ENCODE results near the gene WDR46. TPM values are rescaled to one million over a fixed set of nuclear protein-coding genes. Genes with fewer than 3 reads are reported as not detected.

Gene WDR46, protein sequence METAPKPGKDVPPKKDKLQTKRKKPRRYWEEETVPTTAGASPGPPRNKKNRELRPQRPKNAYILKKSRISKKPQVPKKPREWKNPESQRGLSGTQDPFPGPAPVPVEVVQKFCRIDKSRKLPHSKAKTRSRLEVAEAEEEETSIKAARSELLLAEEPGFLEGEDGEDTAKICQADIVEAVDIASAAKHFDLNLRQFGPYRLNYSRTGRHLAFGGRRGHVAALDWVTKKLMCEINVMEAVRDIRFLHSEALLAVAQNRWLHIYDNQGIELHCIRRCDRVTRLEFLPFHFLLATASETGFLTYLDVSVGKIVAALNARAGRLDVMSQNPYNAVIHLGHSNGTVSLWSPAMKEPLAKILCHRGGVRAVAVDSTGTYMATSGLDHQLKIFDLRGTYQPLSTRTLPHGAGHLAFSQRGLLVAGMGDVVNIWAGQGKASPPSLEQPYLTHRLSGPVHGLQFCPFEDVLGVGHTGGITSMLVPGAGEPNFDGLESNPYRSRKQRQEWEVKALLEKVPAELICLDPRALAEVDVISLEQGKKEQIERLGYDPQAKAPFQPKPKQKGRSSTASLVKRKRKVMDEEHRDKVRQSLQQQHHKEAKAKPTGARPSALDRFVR
- polyA plus RNA-seq (2011; rRNA removed) (35.1 TPM in 2 replicates), polyA plus RNA-seq (2017; fragmentation: RNase III; extraction: RNeasy Plus Mini Kit Qiagen cat#74134 plus additional on column Dnase treatment) (88.4 to 91.2 TPM (median 89.6 TPM) in 3 replicates), polyA minus RNA-seq (2011; rRNA and poly(A)+ RNA removed) (65.1 and 77.4 TPM in 2 replicates)
- polyA plus RNA-seq (2012; cell fraction: cytosol; rRNA removed) = 59.0 and 62.6 TPM in 2 replicates
- 95.1 and 106 TPM in 2 replicates for polyA plus RNA-seq (2012; cell fraction: nucleus; rRNA removed)

DNA sequence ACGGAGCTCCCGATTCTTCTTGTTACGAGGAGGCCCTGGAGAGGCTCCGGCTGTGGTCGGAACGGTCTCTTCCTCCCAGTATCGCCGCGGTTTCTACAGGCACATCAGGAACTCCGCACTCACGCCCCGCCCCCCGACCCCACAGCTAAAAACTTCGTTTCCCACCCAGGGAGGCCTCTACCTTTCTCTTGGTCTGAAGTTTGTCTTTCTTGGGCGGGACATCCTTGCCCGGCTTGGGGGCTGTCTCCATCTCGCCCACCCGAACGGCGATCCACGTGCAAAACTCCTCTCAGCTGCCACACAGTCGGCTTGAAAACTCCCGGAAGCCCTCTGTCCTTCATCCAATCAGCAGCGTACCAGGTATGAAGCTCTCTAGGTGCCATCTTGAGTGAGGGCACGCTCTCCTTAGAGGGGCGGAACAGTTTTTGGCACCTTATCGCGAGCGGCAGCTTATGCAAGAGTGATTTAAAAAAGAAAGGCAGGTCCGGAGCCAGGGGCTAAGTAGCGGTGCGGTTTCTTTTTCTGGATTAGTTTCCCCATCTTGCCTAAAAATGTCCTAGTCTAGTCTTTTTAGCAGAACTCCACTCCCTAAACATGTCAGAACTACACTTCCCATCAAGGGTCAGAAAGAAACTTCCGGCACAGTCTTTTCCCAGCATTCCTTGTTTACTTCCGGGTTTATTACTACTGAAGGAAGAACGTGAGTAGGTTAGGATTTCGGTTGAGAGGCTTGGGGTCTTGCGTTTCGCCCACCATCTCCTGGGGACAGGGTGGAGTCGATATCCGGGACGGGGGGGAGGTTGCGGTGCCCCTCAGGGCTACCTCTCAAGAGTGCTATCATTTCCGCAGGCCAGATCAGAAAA is at the start of gene WDR46, which contains the start of gene PFDN6:
WDR46 (minus strand) TSS at position 319 of the 863 bp plus-strand sequence; CDS start at position 250, 69 bp downstream.
PFDN6 (plus strand) TSS at position 681 of the 863 bp plus-strand sequence. CDS start 256 bp downstream, outside the sequence.
- 4% methylated on average over 23 of the region's 43 CpGs for WGBS (ENCODE audit: missing lambda C conversion rate)
- peak; percentile 98 for ATAC-seq
- Histone ChIP-seq H3K4me2 (peak within 1 kb of the TSS; percentile 91), H3K9me3 (no peaks in the 10 kb centered on the region), H3K4me3 (peak within 1 kb of the TSS; percentile 81), H3K4me1 (peaks cover 13% of the 10 kb centered on the region; the same call in 2 of the 3 replicates), H3K27ac (peak within 1 kb of the TSS; percentile 80 to 91)
- ChIA-PET POLR2A (interaction anchor here (0.5 to 1.8 kb wide), 6 partner anchors 10 to 165 kb away, joined by 3 to 20 read pairs (median 10); partner anchors contain the start of genes B3GALT4, RGL2, RPS18 and VPS52), CTCF (interaction anchor here (0.6 to 5.8 kb wide), 6 partner anchors 8 to 1133 kb away, joined by 3 to 44 read pairs (median 4); partner anchors contain the start of genes B3GALT4 and RGL2)
- FAIRE-seq = no peak
- DNase-seq (ENCODE audit: low read depth in 1 of 2, low spot score in 1 of 2) = peak; percentile 86 to 96
- TF ChIP-seq, protein P1, sequence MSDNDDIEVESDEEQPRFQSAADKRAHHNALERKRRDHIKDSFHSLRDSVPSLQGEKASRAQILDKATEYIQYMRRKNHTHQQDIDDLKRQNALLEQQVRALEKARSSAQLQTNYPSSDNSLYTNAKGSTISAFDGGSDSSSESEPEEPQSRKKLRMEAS (IDR thresholded peaks at IDR 0.05) = peak; percentile 86
- peak; percentile 54 to 69; a peak in 2 of 5 replicates for TF ChIP-seq JUN (IDR thresholded peaks at IDR 0.05)
- TF ChIP-seq CHD2 (IDR thresholded peaks at IDR 0.05; ENCODE audit: low read length, partially characterized antibody) = peak; percentile 62
- no peak for TF ChIP-seq HOXB5 (CRISPR knock-in tag; IDR thresholded peaks at IDR 0.05)
- peak; percentile 27 for TF ChIP-seq POLR2A (IDR thresholded peaks at IDR 0.05; ENCODE audit: low read length)
- TF ChIP-seq, protein P2, sequence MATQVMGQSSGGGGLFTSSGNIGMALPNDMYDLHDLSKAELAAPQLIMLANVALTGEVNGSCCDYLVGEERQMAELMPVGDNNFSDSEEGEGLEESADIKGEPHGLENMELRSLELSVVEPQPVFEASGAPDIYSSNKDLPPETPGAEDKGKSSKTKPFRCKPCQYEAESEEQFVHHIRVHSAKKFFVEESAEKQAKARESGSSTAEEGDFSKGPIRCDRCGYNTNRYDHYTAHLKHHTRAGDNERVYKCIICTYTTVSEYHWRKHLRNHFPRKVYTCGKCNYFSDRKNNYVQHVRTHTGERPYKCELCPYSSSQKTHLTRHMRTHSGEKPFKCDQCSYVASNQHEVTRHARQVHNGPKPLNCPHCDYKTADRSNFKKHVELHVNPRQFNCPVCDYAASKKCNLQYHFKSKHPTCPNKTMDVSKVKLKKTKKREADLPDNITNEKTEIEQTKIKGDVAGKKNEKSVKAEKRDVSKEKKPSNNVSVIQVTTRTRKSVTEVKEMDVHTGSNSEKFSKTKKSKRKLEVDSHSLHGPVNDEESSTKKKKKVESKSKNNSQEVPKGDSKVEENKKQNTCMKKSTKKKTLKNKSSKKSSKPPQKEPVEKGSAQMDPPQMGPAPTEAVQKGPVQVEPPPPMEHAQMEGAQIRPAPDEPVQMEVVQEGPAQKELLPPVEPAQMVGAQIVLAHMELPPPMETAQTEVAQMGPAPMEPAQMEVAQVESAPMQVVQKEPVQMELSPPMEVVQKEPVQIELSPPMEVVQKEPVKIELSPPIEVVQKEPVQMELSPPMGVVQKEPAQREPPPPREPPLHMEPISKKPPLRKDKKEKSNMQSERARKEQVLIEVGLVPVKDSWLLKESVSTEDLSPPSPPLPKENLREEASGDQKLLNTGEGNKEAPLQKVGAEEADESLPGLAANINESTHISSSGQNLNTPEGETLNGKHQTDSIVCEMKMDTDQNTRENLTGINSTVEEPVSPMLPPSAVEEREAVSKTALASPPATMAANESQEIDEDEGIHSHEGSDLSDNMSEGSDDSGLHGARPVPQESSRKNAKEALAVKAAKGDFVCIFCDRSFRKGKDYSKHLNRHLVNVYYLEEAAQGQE (IDR thresholded peaks at IDR 0.05) = peak; percentile 72
- TF ChIP-seq JUNB (IDR thresholded peaks at IDR 0.05) = no peak
- TF ChIP-seq ZC3H11A (IDR thresholded peaks at IDR 0.05) = no peak
- TF ChIP-seq KDM5A (IDR thresholded peaks at IDR 0.05) = peak; percentile 62; the same call in 1 of the 2 replicates

DNA sequence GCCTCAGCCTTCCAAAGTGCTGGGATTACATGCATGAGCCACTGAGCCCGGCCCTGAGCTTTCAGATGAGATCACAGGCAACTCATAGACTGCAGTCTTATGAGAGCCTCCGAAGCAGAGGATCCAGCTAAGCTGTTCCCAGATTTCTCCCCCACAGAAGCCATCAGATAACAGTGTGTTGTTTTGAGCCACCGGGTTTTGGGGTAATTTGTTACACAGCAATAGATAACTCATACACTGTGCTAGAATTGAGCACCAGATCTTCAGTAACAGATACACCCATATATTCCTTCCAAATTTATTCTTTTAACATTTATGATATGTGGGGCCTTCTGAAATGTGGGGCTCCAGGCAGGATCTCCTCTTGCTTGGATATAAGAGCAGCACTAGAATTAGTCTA is 47.5 kb upstream of the WDR46 start:
- H3K4me2 ChIP-seq = no peak overlapping the region
- WGBS (ENCODE audit: missing lambda C conversion rate) = 52% methylated on average over 3 of the region's 3 CpGs
- POLR2A ChIA-PET = no interaction called here
- no peak overlapping the region for H3K4me3 ChIP-seq
- CTCF ChIA-PET = interaction anchor here (5.8 kb wide), 1 partner anchor 8 kb away, joined by 24 read pairs; no protein-coding TSS in a partner anchor
- H3K4me1 ChIP-seq = no peaks in the 10 kb centered on the region
- H3K9me3 ChIP-seq = no peaks in the 10 kb centered on the region
- no peak overlapping the region for H3K27ac ChIP-seq
- no peak for ATAC-seq
- no peak for FAIRE-seq
- DNase-seq (ENCODE audit: low read depth in 1 of 2, low spot score in 1 of 2) = no peak
- no peak for TF ChIP-seq HEYL (CRISPR knock-in tag; IDR thresholded peaks at IDR 0.05)
- TF ChIP-seq, protein P3, sequence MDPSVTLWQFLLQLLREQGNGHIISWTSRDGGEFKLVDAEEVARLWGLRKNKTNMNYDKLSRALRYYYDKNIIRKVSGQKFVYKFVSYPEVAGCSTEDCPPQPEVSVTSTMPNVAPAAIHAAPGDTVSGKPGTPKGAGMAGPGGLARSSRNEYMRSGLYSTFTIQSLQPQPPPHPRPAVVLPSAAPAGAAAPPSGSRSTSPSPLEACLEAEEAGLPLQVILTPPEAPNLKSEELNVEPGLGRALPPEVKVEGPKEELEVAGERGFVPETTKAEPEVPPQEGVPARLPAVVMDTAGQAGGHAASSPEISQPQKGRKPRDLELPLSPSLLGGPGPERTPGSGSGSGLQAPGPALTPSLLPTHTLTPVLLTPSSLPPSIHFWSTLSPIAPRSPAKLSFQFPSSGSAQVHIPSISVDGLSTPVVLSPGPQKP (IDR thresholded peaks at IDR 0.05; ENCODE audit: low read depth, low read length) = no peak
- TF ChIP-seq, protein P1 (IDR thresholded peaks at IDR 0.05) = no peak
- no peak for TF ChIP-seq CHD4 (IDR thresholded peaks at IDR 0.05; ENCODE audit: borderline replicate concordance)
- no peak for TF ChIP-seq FOXS1 (CRISPR knock-in tag; IDR thresholded peaks at IDR 0.05)
- no peak for TF ChIP-seq POLR2A (IDR thresholded peaks at IDR 0.05; ENCODE audit: low read length)
- no peak for TF ChIP-seq MAFK (IDR thresholded peaks at IDR 0.05; ENCODE audit: partially characterized antibody)
- TF ChIP-seq, protein P2 (IDR thresholded peaks at IDR 0.05) = no peak
- TF ChIP-seq CBX8 (IDR thresholded peaks at IDR 0.05) = no peak
- TF ChIP-seq HOXA7 (CRISPR knock-in tag; IDR thresholded peaks at IDR 0.05) = no peak
- TF ChIP-seq RNF2 (IDR thresholded peaks at IDR 0.05; ENCODE audit: borderline replicate concordance, low read depth) = no peak
- TF ChIP-seq, protein P4, sequence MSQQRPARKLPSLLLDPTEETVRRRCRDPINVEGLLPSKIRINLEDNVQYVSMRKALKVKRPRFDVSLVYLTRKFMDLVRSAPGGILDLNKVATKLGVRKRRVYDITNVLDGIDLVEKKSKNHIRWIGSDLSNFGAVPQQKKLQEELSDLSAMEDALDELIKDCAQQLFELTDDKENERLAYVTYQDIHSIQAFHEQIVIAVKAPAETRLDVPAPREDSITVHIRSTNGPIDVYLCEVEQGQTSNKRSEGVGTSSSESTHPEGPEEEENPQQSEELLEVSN (IDR thresholded peaks at IDR 0.05; ENCODE audit: borderline replicate concordance, low read depth) = no peak

Measured in A549 (cell line).